HL-60 (cell line): Measurements from ENCODE around the gene SCO1.

Experiments
- DNase-seq, 2 experiments: peaks; one replicate each; pipeline ENCODE4 v3.0.0-alpha.2; 2010 to 2020; ENCODE audit warnings: low read depth in 1 of 2, low spot score in 1 of 2
- H3K27ac ChIP-seq: fragments of 250-450 bp; sonication (Bioruptor Pico); replicated peaks from 2 replicates; pipeline ENCODE4 v1.5.1; 2020; ENCODE audit warnings: mild to moderate bottlenecking, moderate library complexity
- H3K27me3 ChIP-seq: fragments of 250-450 bp; sonication (Bioruptor Pico); 2 replicates; pipeline ENCODE4 v1.5.1; 2021; ENCODE audit warnings: mild to moderate bottlenecking, moderate library complexity; ENCODE audit not compliant: insufficient read depth, poor library complexity, severe bottlenecking
- H3K4me3 ChIP-seq: replicated peaks from 2 replicates; pipeline ENCODE4 v1.5.1; 2011; ENCODE audit warnings: mild to moderate bottlenecking, control low read depth, low read length; ENCODE audit not compliant: insufficient read depth
- GABPA ChIP-seq: IDR thresholded peaks from 2 replicates; pipeline ENCODE4 v1.6.1; 2012; ENCODE audit warnings: low read depth
- POLR2AphosphoS5 ChIP-seq: IDR thresholded peaks from 2 replicates; pipeline ENCODE4 v1.6.1; 2012; ENCODE audit warnings: low read depth
- SPI1 ChIP-seq: IDR thresholded peaks from 2 replicates; pipeline ENCODE4 v1.6.1; 2012; ENCODE audit warnings: low read depth, mild to moderate bottlenecking, borderline replicate concordance
- TF ChIP-seq, protein P1 (sequence below): IDR thresholded peaks from one replicate; pipeline ENCODE4 v1.5.1; 2011; ENCODE audit warnings: low read length, control low read depth, inconsistent platforms; ENCODE audit not compliant: insufficient read depth
- TF ChIP-seq, protein P2 (sequence below): IDR thresholded peaks from 2 replicates; pipeline ENCODE4 v1.6.1; 2012; ENCODE audit warnings: low read depth; ENCODE audit not compliant: insufficient replicate concordance

SCO1 gene

DNA sequence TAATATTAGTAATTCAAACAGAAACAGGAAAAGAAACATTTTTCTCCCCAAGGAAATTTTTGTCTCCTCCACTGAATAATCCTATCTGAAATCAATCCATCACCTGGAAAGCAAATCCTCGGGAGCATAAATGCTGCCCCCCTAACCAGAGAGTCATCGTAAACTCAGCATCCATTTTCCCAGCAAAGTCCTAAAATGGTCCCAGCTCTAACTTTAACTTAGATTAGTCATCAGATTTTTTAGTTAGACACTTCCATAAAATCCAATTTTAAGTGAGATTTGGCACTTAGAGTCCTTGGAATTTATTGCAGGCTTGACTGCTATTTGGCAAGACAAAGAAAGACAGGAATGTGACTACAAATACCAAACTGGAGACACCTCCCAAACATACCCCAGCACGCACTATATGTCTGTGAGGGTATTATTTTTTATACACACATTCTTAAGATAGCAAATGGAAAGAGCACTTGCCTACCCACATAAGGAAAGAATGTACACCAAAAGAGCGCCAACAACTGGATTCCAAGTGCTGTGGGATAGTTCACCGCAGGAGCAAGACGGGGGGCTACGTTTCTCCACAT, 15.4 kb downstream of the SCO1 start:
- H3K27ac ChIP-seq = no peak overlapping the region
- H3K4me3 ChIP-seq = no peak overlapping the region
- H3K27me3 ChIP-seq = no peaks in the 10 kb centered on the region
- no peak for DNase-seq
- TF ChIP-seq, protein P1, sequence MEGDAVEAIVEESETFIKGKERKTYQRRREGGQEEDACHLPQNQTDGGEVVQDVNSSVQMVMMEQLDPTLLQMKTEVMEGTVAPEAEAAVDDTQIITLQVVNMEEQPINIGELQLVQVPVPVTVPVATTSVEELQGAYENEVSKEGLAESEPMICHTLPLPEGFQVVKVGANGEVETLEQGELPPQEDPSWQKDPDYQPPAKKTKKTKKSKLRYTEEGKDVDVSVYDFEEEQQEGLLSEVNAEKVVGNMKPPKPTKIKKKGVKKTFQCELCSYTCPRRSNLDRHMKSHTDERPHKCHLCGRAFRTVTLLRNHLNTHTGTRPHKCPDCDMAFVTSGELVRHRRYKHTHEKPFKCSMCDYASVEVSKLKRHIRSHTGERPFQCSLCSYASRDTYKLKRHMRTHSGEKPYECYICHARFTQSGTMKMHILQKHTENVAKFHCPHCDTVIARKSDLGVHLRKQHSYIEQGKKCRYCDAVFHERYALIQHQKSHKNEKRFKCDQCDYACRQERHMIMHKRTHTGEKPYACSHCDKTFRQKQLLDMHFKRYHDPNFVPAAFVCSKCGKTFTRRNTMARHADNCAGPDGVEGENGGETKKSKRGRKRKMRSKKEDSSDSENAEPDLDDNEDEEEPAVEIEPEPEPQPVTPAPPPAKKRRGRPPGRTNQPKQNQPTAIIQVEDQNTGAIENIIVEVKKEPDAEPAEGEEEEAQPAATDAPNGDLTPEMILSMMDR = no peak
- TF ChIP-seq, protein P2, sequence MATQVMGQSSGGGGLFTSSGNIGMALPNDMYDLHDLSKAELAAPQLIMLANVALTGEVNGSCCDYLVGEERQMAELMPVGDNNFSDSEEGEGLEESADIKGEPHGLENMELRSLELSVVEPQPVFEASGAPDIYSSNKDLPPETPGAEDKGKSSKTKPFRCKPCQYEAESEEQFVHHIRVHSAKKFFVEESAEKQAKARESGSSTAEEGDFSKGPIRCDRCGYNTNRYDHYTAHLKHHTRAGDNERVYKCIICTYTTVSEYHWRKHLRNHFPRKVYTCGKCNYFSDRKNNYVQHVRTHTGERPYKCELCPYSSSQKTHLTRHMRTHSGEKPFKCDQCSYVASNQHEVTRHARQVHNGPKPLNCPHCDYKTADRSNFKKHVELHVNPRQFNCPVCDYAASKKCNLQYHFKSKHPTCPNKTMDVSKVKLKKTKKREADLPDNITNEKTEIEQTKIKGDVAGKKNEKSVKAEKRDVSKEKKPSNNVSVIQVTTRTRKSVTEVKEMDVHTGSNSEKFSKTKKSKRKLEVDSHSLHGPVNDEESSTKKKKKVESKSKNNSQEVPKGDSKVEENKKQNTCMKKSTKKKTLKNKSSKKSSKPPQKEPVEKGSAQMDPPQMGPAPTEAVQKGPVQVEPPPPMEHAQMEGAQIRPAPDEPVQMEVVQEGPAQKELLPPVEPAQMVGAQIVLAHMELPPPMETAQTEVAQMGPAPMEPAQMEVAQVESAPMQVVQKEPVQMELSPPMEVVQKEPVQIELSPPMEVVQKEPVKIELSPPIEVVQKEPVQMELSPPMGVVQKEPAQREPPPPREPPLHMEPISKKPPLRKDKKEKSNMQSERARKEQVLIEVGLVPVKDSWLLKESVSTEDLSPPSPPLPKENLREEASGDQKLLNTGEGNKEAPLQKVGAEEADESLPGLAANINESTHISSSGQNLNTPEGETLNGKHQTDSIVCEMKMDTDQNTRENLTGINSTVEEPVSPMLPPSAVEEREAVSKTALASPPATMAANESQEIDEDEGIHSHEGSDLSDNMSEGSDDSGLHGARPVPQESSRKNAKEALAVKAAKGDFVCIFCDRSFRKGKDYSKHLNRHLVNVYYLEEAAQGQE = no peak
- TF ChIP-seq GABPA (no peak), SPI1 (no peak), POLR2AphosphoS5 (no peak)

DNA sequence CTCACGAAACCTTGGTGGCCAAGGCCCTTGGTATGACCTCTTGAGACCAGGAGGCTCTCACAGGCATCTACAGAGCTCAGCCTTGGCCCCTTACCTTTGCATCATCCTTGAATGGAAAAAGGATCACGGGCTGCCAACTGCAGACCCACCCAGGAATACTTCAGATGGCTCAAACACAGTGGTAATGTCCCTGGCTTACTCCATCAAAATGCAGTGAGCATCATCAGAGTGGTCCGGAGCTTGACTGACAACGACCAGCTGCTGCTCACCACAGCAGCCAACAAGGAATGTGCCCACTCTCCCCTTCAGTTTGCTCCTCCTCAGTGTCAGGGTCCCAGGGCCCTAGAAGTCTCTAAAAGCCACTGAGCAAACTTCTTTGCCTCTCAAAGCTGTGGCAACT, 22.6 kb downstream of the SCO1 start:
- Histone ChIP-seq H3K4me3 (no peak overlapping the region), H3K27me3 (no peaks in the 10 kb centered on the region), H3K27ac (no peak overlapping the region)
- DNase-seq = no peak
- TF ChIP-seq, protein P1 = no peak

DNA sequence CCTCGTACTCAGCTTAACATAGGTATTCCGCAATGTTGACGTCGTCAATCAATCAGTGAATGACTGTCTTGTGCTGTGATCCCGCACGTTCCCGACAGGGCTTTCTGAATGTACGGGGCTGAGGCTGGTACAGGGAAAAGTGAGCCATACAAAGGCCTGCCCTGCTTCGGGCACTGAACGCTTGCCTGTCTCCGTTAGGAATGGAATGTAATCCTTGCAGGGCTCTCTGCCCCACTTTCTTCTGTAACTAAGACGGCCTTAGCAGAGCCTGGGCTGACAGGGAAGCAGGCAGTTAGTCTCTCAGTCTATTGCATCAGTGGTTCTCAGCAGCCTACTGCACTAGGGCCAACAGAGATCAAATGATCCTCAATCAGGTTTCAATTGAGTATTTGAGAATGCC, 24.0 kb downstream of the SCO1 start:
- H3K4me3 ChIP-seq = no peak overlapping the region
- TF ChIP-seq, protein P2 = no peak
- TF ChIP-seq, protein P1 = no peak
- no peak for TF ChIP-seq SPI1
- TF ChIP-seq POLR2AphosphoS5 = no peak
- no peak for TF ChIP-seq GABPA
- DNase-seq = no peak
- H3K27me3 ChIP-seq = no peaks in the 10 kb centered on the region
- no peak overlapping the region for H3K27ac ChIP-seq

DNA sequence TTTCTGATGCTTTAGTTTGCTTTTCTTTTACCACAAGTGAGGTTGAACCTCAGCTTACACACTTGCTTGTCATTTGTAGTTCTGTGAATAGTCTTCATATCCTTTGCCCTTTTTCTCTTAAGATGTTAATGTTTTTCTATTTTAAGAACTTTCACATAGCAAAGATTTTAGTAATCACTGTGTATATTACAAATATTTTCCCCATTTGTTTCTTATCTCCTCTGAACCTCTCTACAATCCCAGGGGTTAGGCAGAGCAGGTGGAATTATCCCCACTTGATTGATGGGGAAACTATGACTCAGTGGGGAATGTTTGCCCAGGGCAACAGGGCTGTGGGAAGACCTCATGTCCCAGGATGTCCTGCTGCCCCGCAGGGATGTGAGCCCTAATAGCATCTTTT, 28.6 kb downstream of the SCO1 start:
- DNase-seq = no peak
- Histone ChIP-seq H3K27ac (no peak overlapping the region), H3K4me3 (no peak overlapping the region), H3K27me3 (no peaks in the 10 kb centered on the region)
- TF ChIP-seq SPI1 = no peak
- TF ChIP-seq, protein P1 = no peak
- TF ChIP-seq GABPA = no peak
- TF ChIP-seq, protein P2 = no peak
- no peak for TF ChIP-seq POLR2AphosphoS5
